ENCODE results near the gene GNB5.

GRCh38 chr15:52132066-52132465 is 59.1 kb downstream of the GNB5 start:
- TF ChIP-seq CTCF (IDR thresholded peaks at IDR 0.05; ENCODE audit: low read depth, low read length, poor library complexity, severe bottlenecking) (no peak), EZH2phosphoT487 (IDR thresholded peaks at IDR 0.05; ENCODE audit: borderline replicate concordance, low read length) (no peak)
